ENCODE measurements around the gene MBNL1.

Gene MBNL1

DNA sequence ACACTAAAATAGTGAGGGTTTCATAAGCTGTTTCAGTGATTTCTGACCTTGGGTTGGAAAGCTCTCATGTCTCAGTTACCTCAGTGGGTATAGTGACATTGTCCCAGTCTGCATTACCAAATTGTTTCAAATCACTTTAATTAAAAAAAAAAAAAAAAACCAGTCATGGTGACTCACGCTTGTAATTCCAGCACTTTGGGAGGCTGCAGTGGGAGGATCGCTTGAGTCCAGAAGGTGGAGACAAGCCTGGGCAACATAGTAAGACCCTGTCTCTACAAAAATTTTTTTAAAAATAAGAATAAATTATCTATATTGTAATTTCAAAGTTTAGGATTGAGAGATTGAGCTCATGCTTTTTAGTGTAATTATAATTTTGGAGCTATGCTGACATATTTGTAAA, 78.0 kb downstream of the MBNL1 start:
- no peak overlapping the region for H3K4me3 ChIP-seq (ENCODE audit: low read depth, low read length)
- TF ChIP-seq, protein P1, sequence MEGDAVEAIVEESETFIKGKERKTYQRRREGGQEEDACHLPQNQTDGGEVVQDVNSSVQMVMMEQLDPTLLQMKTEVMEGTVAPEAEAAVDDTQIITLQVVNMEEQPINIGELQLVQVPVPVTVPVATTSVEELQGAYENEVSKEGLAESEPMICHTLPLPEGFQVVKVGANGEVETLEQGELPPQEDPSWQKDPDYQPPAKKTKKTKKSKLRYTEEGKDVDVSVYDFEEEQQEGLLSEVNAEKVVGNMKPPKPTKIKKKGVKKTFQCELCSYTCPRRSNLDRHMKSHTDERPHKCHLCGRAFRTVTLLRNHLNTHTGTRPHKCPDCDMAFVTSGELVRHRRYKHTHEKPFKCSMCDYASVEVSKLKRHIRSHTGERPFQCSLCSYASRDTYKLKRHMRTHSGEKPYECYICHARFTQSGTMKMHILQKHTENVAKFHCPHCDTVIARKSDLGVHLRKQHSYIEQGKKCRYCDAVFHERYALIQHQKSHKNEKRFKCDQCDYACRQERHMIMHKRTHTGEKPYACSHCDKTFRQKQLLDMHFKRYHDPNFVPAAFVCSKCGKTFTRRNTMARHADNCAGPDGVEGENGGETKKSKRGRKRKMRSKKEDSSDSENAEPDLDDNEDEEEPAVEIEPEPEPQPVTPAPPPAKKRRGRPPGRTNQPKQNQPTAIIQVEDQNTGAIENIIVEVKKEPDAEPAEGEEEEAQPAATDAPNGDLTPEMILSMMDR (IDR thresholded peaks at IDR 0.05; ENCODE audit: low read depth, low read length, missing control alignments): no peak
- no peak for DNase-seq (ENCODE audit: low read depth)

DNA sequence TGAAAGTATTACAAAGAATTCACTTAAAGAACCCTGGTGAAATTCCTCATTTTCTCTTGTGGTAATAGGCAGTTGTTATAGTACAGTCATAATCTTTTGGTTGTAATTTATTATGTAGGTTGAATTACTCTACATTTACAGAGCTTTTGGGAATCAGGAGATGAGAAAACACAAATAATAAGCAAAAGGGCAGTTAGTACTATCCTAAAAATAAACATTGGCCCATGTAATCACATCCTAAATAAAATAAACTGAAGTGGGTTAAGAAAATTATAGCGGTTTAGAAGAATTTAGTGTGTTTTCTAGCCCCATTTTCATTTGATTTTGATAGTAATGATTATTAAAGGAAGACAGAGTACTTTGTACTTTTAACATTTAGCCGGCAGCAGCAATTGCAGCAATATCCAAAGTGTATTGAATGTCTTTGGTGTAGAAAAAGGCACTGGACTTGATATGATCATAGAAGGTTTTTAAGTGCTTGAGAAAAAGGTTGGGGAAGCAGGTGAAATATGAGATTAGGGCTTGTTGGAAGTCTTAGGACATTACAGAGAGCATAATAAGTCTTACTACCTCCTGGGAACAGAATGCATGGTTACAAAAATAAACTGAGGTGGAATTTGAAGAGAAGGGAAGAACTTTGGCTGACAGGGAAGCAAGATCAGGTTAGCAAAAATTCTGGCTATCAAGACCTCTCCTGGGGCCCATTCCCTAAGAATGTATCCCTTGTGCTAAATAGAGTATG, 79.9 kb downstream of the MBNL1 start:
- TF ChIP-seq, protein P1 (IDR thresholded peaks at IDR 0.05; ENCODE audit: low read depth, low read length, missing control alignments): no peak
- no peak for DNase-seq (ENCODE audit: low read depth)
- H3K4me3 ChIP-seq (ENCODE audit: low read depth, low read length): no peak overlapping the region

DNA sequence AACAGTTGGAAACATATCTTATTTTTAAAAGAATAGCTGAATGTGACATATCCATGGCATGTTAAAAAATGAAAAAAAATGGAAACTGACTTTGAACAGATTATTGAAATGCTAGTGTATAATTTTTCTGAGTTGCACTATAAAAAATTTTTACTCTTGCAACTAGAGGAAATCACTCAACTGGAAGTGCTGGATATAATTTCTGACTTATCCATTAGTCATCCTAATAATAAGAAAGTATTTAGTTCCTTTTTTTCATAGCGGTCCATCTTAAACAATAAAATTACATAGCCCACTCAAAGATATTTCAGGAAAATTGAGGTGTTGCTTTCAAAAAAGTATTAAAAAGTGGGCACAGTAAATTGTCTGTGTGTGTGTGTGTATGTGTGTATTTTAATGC, 80.7 kb downstream of the MBNL1 start:
- TF ChIP-seq, protein P1 (IDR thresholded peaks at IDR 0.05; ENCODE audit: low read depth, low read length, missing control alignments): no peak
- H3K4me3 ChIP-seq (ENCODE audit: low read depth, low read length): no peak overlapping the region
- no peak for DNase-seq (ENCODE audit: low read depth)

DNA sequence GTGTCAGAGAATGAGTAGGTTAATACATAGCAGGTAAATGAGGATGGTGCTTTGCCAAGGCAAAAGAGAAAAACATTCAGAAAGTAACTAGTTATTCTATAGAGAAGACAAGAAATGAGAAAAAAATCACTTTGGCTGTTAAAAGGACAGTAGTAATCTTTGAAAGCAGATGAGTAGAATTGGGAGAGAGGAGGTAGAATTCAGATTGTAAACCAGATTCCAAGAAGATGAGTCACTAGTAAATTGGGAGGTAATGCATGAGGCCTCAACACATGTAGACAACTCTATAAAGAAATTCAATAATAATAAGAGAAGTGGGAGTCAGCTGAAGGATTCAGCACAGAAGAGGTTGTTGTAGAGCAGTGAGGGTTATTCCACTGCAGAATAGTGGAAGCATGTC, 81.4 kb downstream of the MBNL1 start:
- H3K4me3 ChIP-seq (ENCODE audit: low read depth, low read length): no peak overlapping the region
- no peak for DNase-seq (ENCODE audit: low read depth)
- TF ChIP-seq, protein P1 (IDR thresholded peaks at IDR 0.05; ENCODE audit: low read depth, low read length, missing control alignments): no peak

DNA sequence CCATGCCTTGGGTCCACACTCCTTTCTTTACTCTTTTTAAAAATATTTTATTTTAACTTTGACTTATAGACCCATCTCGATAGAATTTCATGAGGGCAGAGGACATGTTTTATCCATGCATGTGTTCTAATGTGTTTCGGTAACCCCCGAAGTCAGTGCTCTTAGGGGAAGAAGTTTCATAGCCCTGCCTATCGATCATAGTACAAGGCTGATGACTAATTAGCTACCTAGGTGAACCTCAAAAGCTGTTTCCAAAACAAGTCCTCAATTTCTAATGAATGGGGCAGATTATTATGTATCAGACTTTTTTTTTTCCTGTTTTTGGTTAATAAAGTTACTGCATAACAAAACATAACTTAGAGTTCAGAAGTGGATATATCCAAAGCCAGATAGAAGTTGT, 82.0 kb downstream of the MBNL1 start:
- DNase-seq (ENCODE audit: low read depth): no peak
- TF ChIP-seq, protein P1 (IDR thresholded peaks at IDR 0.05; ENCODE audit: low read depth, low read length, missing control alignments): no peak
- H3K4me3 ChIP-seq (ENCODE audit: low read depth, low read length): no peak overlapping the region

DNA sequence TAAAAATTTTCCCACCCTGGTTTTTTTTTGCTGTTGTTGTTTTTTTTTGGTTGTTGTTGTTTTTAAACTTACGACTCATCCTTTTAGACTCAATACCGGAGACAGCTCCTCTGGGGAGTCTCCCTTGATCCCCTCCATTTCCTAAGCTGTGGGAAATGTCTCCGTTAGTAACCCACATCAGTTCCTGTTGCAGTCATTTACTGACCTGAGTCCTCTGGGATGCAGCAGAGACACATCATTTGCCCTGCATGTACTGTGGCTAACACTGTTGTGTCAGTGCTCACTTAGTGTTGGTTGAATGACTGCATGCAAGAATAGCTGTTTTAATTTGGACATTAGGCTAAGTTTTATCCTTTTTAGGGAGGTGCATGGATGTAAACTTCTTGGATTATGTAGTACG, 83.8 kb downstream of the MBNL1 start:
- H3K4me3 ChIP-seq (ENCODE audit: low read depth, low read length): no peak overlapping the region
- TF ChIP-seq, protein P1 (IDR thresholded peaks at IDR 0.05; ENCODE audit: low read depth, low read length, missing control alignments): no peak
- no peak for DNase-seq (ENCODE audit: low read depth)

DNA sequence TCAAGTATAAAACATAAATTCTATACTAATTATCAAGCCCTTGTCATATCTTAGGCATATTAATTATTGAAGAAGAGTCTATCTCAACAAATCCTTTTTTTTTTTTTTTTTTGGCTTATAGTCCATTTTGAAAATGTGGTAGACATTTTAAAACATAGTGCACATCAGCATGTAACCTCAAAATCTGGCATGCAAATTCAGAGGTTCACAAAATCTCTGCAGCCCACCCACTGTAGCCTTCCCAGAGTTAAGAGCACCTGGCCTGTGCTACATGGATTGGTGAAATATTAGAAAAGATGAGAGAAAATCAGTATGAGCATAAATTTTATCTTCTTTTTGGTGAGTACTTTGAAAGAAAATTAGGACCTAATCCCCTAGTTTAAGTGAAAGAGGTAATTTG, 84.8 kb downstream of the MBNL1 start:
- TF ChIP-seq, protein P1 (IDR thresholded peaks at IDR 0.05; ENCODE audit: low read depth, low read length, missing control alignments): no peak
- DNase-seq (ENCODE audit: low read depth): no peak

More for the DNA sequence above, 84.8 kb downstream of the MBNL1 start:
- H3K4me3 ChIP-seq (ENCODE audit: low read depth, low read length): no peak overlapping the region

All from GM12864 (cell line).